WTC11 (cell line): ENCODE measurements around the gene C10orf90. TPM values are rescaled to one million over a fixed set of nuclear protein-coding genes. Genes with fewer than 3 reads are reported as not detected.

Source experiments
- ATAC-seq: fragments of 200-7000 bp; cut with Tn5 transposase; 2 replicates; pipeline ENCODE4 v1.10.0; 2021; ENCODE audit warnings: mild to moderate bottlenecking, moderate library complexity
- CTCF ChIA-PET: fragments of 300-600 bp; sonication (Branson Sonifier 250); formaldehyde crosslinking; loops from one replicate; lab custom pipeline; 2021; ENCODE audit warnings: antibody characterized with exemption; lab: Charles Lee
- POLR2A ChIA-PET: fragments of 350-600 bp; sonication (Branson Sonifier 250); formaldehyde crosslinking; loops from one replicate; lab custom pipeline; 2021; ENCODE audit warnings: antibody characterized with exemption; lab: Charles Lee
- DNase-seq: peaks from one replicate; pipeline ENCODE4 v3.0.0; 2021; ENCODE audit warnings: low spot score
- H3K27ac Mint-ChIP-seq: 2 replicates; pipeline ENCODE4 v1.8.0; 2021; ENCODE audit warnings: mixed read lengths
- H3K27me3 Mint-ChIP-seq: 2 replicates; pipeline ENCODE4 v1.8.0; 2021; ENCODE audit warnings: low read depth, mild to moderate bottlenecking, moderate library complexity, mixed read lengths
- H3K36me3 Mint-ChIP-seq: 2 replicates; pipeline ENCODE4 v1.8.0; 2021; ENCODE audit warnings: mixed read lengths
- H3K4me1 Mint-ChIP-seq: 2 replicates; pipeline ENCODE4 v1.8.0; 2022; ENCODE audit warnings: mixed read lengths
- H3K4me3 Mint-ChIP-seq: 2 replicates; pipeline ENCODE4 v1.8.0; 2021; ENCODE audit warnings: mild to moderate bottlenecking, moderate library complexity, mixed read lengths
- H3K9me3 Mint-ChIP-seq: 2 replicates; pipeline ENCODE4 v1.8.0; 2021; ENCODE audit warnings: mixed read lengths
- ATF1 ChIP-seq: sonication (generic); formaldehyde crosslinking; IDR thresholded peaks from 2 replicates; pipeline ENCODE4 v1.8.1; 2023; ENCODE audit warnings: mild to moderate bottlenecking, moderate library complexity, missing genetic modification reagents
- CDX4 ChIP-seq: fragments of 250-450 bp; sonication (Bioruptor Pico); IDR thresholded peaks from 2 replicates; pipeline ENCODE4 v1.9.0; 2021; ENCODE audit warnings: moderate library complexity, mild to moderate bottlenecking, inconsistent platforms, borderline replicate concordance
- E2F4 ChIP-seq: sonication (generic); formaldehyde crosslinking; IDR thresholded peaks from 2 replicates; pipeline ENCODE4 v1.8.1; 2022; ENCODE audit warnings: low read depth, mild to moderate bottlenecking, moderate library complexity, missing genetic modification reagents, borderline replicate concordance
- ELF4 ChIP-seq: sonication (generic); formaldehyde crosslinking; IDR thresholded peaks from 2 replicates; pipeline ENCODE4 v1.8.1; 2022; ENCODE audit warnings: low read depth, mild to moderate bottlenecking, moderate library complexity, missing genetic modification reagents
- ESRRA ChIP-seq: sonication (generic); formaldehyde crosslinking; IDR thresholded peaks from 2 replicates; pipeline ENCODE4 v1.8.1; 2022; ENCODE audit warnings: mild to moderate bottlenecking, missing genetic modification reagents, borderline replicate concordance
- FOXJ3 ChIP-seq: sonication (generic); formaldehyde crosslinking; IDR thresholded peaks from 2 replicates; pipeline ENCODE4 v1.9.0; 2021; ENCODE audit warnings: missing genetic modification reagents, mild to moderate bottlenecking, borderline replicate concordance
- GRHL2 ChIP-seq: fragments of 250-450 bp; sonication (Bioruptor Pico); IDR thresholded peaks from 2 replicates; pipeline ENCODE4 v1.8.0; 2022; ENCODE audit warnings: mild to moderate bottlenecking, moderate library complexity; ENCODE audit not compliant: insufficient replicate concordance, severe bottlenecking
- GTF2I ChIP-seq: fragments of 250-450 bp; sonication (Bioruptor Pico); conservative IDR thresholded peaks from 2 replicates; pipeline ENCODE4 v1.4.0; 2021; ENCODE audit warnings: mild to moderate bottlenecking
- HMGXB4 ChIP-seq: sonication (generic); formaldehyde crosslinking; IDR thresholded peaks from 2 replicates; pipeline ENCODE4 v1.8.1; 2023; ENCODE audit warnings: mild to moderate bottlenecking, moderate library complexity, missing genetic modification reagents
- JAZF1 ChIP-seq: fragments of 250-450 bp; sonication (Bioruptor Pico); IDR thresholded peaks from 2 replicates; pipeline ENCODE4 v1.9.0; 2021; ENCODE audit warnings: moderate library complexity, mild to moderate bottlenecking, inconsistent platforms
- MLX ChIP-seq: sonication (generic); formaldehyde crosslinking; IDR thresholded peaks from 2 replicates; pipeline ENCODE4 v1.8.1; 2023; ENCODE audit warnings: mild to moderate bottlenecking, missing genetic modification reagents, moderate library complexity
- MYBL2 ChIP-seq: sonication (generic); formaldehyde crosslinking; IDR thresholded peaks from 2 replicates; pipeline ENCODE4 v1.8.1; 2023; ENCODE audit warnings: mild to moderate bottlenecking, moderate library complexity, missing genetic modification reagents
- NFYB ChIP-seq: sonication (generic); formaldehyde crosslinking; conservative IDR thresholded peaks from 2 replicates; pipeline ENCODE4 v1.8.0; 2022; ENCODE audit warnings: low read depth, missing genetic modification reagents
- NR3C1 ChIP-seq: sonication (generic); formaldehyde crosslinking; conservative IDR thresholded peaks from 2 replicates; pipeline ENCODE4 v1.8.1; 2023; ENCODE audit warnings: low read depth, mild to moderate bottlenecking, missing genetic modification reagents
- PRRX2 ChIP-seq: fragments of 250-450 bp; sonication (Bioruptor Pico); IDR thresholded peaks from 2 replicates; pipeline ENCODE4 v1.8.0; 2021; ENCODE audit warnings: mild to moderate bottlenecking
- RELA ChIP-seq: sonication (generic); formaldehyde crosslinking; IDR thresholded peaks from 2 replicates; pipeline ENCODE4 v1.8.1; 2022; ENCODE audit warnings: missing genetic modification reagents, mild to moderate bottlenecking, borderline replicate concordance
- SMAD3 ChIP-seq: sonication (generic); formaldehyde crosslinking; IDR thresholded peaks from 2 replicates; pipeline ENCODE4 v1.8.0; 2022; ENCODE audit warnings: missing genetic modification reagents, mild to moderate bottlenecking, borderline replicate concordance
- TP53 ChIP-seq: sonication (generic); formaldehyde crosslinking; IDR thresholded peaks from 2 replicates; pipeline ENCODE4 v1.8.1; 2023; ENCODE audit warnings: mild to moderate bottlenecking, missing genetic modification reagents
- ZMAT4 ChIP-seq: fragments of 250-450 bp; sonication (Bioruptor Pico); IDR thresholded peaks from 2 replicates; pipeline ENCODE4 v1.9.0; 2021; ENCODE audit warnings: mild to moderate bottlenecking
- ZNF138 ChIP-seq: sonication (generic); formaldehyde crosslinking; conservative IDR thresholded peaks from 2 replicates; pipeline ENCODE4 v1.8.1; 2022; ENCODE audit warnings: mild to moderate bottlenecking, moderate library complexity, missing genetic modification reagents
- ZNF232 ChIP-seq: sonication (generic); formaldehyde crosslinking; IDR thresholded peaks from 2 replicates; pipeline ENCODE4 v1.8.0; 2022; ENCODE audit warnings: mild to moderate bottlenecking, missing genetic modification reagents
- ZNF317 ChIP-seq: sonication (generic); formaldehyde crosslinking; IDR thresholded peaks from 2 replicates; pipeline ENCODE4 v1.8.1; 2023; ENCODE audit warnings: low read depth, mild to moderate bottlenecking, moderate library complexity, missing genetic modification reagents, borderline replicate concordance
- ZNF396 ChIP-seq: fragments of 250-450 bp; sonication (Bioruptor Pico); IDR thresholded peaks from 2 replicates; pipeline ENCODE4 v1.8.0; 2021; ENCODE audit warnings: mild to moderate bottlenecking, moderate library complexity, borderline replicate concordance
- ZNF423 ChIP-seq: fragments of 250-450 bp; sonication (Bioruptor Pico); IDR thresholded peaks from 2 replicates; pipeline ENCODE4 v2.1.2; 2022; ENCODE audit warnings: mild to moderate bottlenecking, moderate library complexity
- ZNF671 ChIP-seq: fragments of 250-450 bp; sonication (Bioruptor Pico); IDR thresholded peaks from 2 replicates; pipeline ENCODE4 v1.8.0; 2021; ENCODE audit warnings: mild to moderate bottlenecking
- total RNA-seq: library from RNA; stranded (reverse); gene quantifications from 3 replicates; pipeline ENCODE4 v1.2.3, GENCODE V29; 2021

Gene C10orf90
- total RNA-seq, 1 experiment from 2014 or later = 0.85 TPM

- ChIA-PET CTCF (no interaction called here), POLR2A (no interaction called here)
- peaks cover 7% of the 10 kb centered on the region; the same call in 1 of the 2 replicates for H3K4me1 Mint-ChIP-seq
- no peak for DNase-seq
- peaks cover 8% of the 10 kb centered on the region for H3K9me3 Mint-ChIP-seq
- peaks cover 3% of the 10 kb centered on the region; the same call in 1 of the 2 replicates for H3K36me3 Mint-ChIP-seq
- no peak for ATAC-seq
- TF ChIP-seq GRHL2 (no peak), SMAD3 (CRISPR knock-in tag) (no peak), ZNF396 (no peak), E2F4 (no peak), MLX (no peak), ATF1 (CRISPR knock-in tag) (no peak), ZMAT4 (CRISPR knock-in tag) (no peak)
- no peak overlapping the region for H3K27ac Mint-ChIP-seq
- H3K4me3 Mint-ChIP-seq = no peak overlapping the region
- H3K27me3 Mint-ChIP-seq = no peaks in the 10 kb centered on the region
Measured at GRCh38 chr10:126516515-126516914, 154.0 kb downstream of the C10orf90 start.

- Mint-ChIP-seq H3K27ac (no peak overlapping the region), H3K4me1 (peaks cover 4% of the 10 kb centered on the region; the same call in 1 of the 2 replicates), H3K4me3 (no peak overlapping the region), H3K36me3 (no peaks in the 10 kb centered on the region), H3K9me3 (peaks cover 4% of the 10 kb centered on the region), H3K27me3 (no peaks in the 10 kb centered on the region)
- no peak for ATAC-seq
- DNase-seq = no peak
- TF ChIP-seq ZNF232 (CRISPR knock-in tag) = no peak
- no peak for TF ChIP-seq CDX4 (CRISPR knock-in tag)
- no peak for TF ChIP-seq ZMAT4 (CRISPR knock-in tag)
- no peak for TF ChIP-seq ZNF317 (CRISPR knock-in tag)
- TF ChIP-seq GTF2I (CRISPR knock-in tag) = no peak
- no peak for TF ChIP-seq ESRRA
- TF ChIP-seq ZNF423 = no peak
- TF ChIP-seq NFYB = no peak
- TF ChIP-seq ZNF396 = no peak
- POLR2A ChIA-PET = interaction anchor here (0.7 to 1.1 kb wide), 2 partner anchors 122 to 209 kb away, joined by 3 read pairs; no protein-coding TSS in a partner anchor
- CTCF ChIA-PET = interaction anchor here (0.9 to 3.0 kb wide), 3 partner anchors 8 to 578 kb away, joined by 3 to 18 read pairs (median 4); no protein-coding TSS in a partner anchor
Measured at GRCh38 chr10:126511917-126512479, 158.5 kb downstream of the C10orf90 start.

GRCh38 chr10:126509182-126509581 lies 161.3 kb downstream of the C10orf90 start:
- H3K27ac Mint-ChIP-seq = no peak overlapping the region
- ATAC-seq = no peak
- no peaks in the 10 kb centered on the region for H3K9me3 Mint-ChIP-seq
- peaks cover 4% of the 10 kb centered on the region; the same call in 1 of the 2 replicates for H3K4me1 Mint-ChIP-seq
- POLR2A ChIA-PET = no interaction called here
- no peak for DNase-seq
- CTCF ChIA-PET = no interaction called here
- H3K36me3 Mint-ChIP-seq = no peaks in the 10 kb centered on the region
- no peak overlapping the region for H3K4me3 Mint-ChIP-seq
- no peaks in the 10 kb centered on the region for H3K27me3 Mint-ChIP-seq
- TF ChIP-seq ZNF138 (CRISPR knock-in tag) (no peak), CDX4 (CRISPR knock-in tag) (no peak), PRRX2 (CRISPR knock-in tag) (no peak), TP53 (CRISPR knock-in tag) (no peak), HMGXB4 (no peak), SMAD3 (CRISPR knock-in tag) (no peak), FOXJ3 (CRISPR knock-in tag) (no peak), NR3C1 (CRISPR knock-in tag) (no peak), ZNF671 (CRISPR knock-in tag) (no peak), JAZF1 (CRISPR knock-in tag) (no peak), ELF4 (CRISPR knock-in tag) (no peak), MYBL2 (CRISPR knock-in tag) (no peak), ZNF396 (no peak), ZNF317 (CRISPR knock-in tag) (no peak), RELA (CRISPR knock-in tag) (no peak)
